H9 (cell line): ENCODE results near the gene PLD5. TPM values are rescaled to one million over a fixed set of nuclear protein-coding genes. Genes with fewer than 3 reads are reported as not detected.

ENCODE experiments used
- DNase-seq: peaks from one replicate; pipeline ENCODE4 v3.0.0-alpha.2; 2017
- H2AFZ ChIP-seq: one replicate; pipeline ENCODE4 v1.6.1; 2013; ENCODE audit warnings: mild to moderate bottlenecking, low read length, control low read depth, moderate library complexity
- H2AK5ac ChIP-seq: 2 replicates; pipeline ENCODE4 v1.6.1; 2013; ENCODE audit warnings: low read length, control low read depth, mixed read lengths; ENCODE audit not compliant: insufficient read length
- H2BK120ac ChIP-seq: one replicate; pipeline ENCODE4 v1.6.1; 2013; ENCODE audit warnings: low read depth, mild to moderate bottlenecking, low read length, control low read depth, inconsistent platforms; ENCODE audit not compliant: poor library complexity, severe bottlenecking
- H2BK12ac ChIP-seq: 2 replicates; pipeline ENCODE4 v1.6.1; 2013; ENCODE audit warnings: low read length, control low read depth, mixed read lengths, low read depth; ENCODE audit not compliant: insufficient read length
- H2BK15ac ChIP-seq: 2 replicates; pipeline ENCODE4 v1.6.1; 2013; ENCODE audit warnings: low read depth, low read length, control low read depth
- H2BK20ac ChIP-seq: one replicate; pipeline ENCODE4 v1.6.1; 2013; ENCODE audit warnings: low read depth, mild to moderate bottlenecking, low read length, control low read depth, inconsistent platforms; ENCODE audit not compliant: poor library complexity, severe bottlenecking
- H2BK5ac ChIP-seq: 2 replicates; pipeline ENCODE4 v1.6.1; 2013; ENCODE audit warnings: low read length, control low read depth, mixed read lengths; ENCODE audit not compliant: insufficient read length
- H3K14ac ChIP-seq: 2 replicates; pipeline ENCODE4 v1.6.1; 2013; ENCODE audit warnings: low read length, control low read depth; ENCODE audit not compliant: insufficient read depth
- H3K18ac ChIP-seq: 2 replicates; pipeline ENCODE4 v1.6.1; 2013; ENCODE audit warnings: low read depth, mild to moderate bottlenecking, mixed read lengths, low read length, control low read depth; ENCODE audit not compliant: insufficient read length
- H3K23ac ChIP-seq: 2 replicates; pipeline ENCODE4 v1.6.1; 2013; ENCODE audit warnings: low read length, control low read depth, mixed read lengths, low read depth; ENCODE audit not compliant: insufficient read length
- H3K23me2 ChIP-seq: 2 replicates; pipeline ENCODE4 v1.6.1; 2013; ENCODE audit warnings: low read depth, mild to moderate bottlenecking, mixed read lengths, low read length, control low read depth; ENCODE audit not compliant: insufficient read length, poor library complexity, severe bottlenecking
- H3K27ac ChIP-seq: 2 replicates; pipeline ENCODE4 v1.5.1; 2013; ENCODE audit warnings: low read length, control low read depth, mixed read lengths, low read depth; ENCODE audit not compliant: insufficient read length
- H3K27me3 ChIP-seq: 2 replicates; pipeline ENCODE4 v1.6.1; 2013; ENCODE audit warnings: low read length, control low read depth, inconsistent platforms; ENCODE audit not compliant: insufficient read depth
- H3K4ac ChIP-seq: 2 replicates; pipeline ENCODE4 v1.6.1; 2013; ENCODE audit warnings: low read depth, mild to moderate bottlenecking, control low read depth, inconsistent platforms, low read length, moderate library complexity
- H3K4me1 ChIP-seq: 2 replicates; pipeline ENCODE4 v1.6.1; 2013; ENCODE audit warnings: low read length, control low read depth, inconsistent platforms; ENCODE audit not compliant: insufficient read depth
- H3K4me2 ChIP-seq: 2 replicates; pipeline ENCODE4 v1.6.1; 2013; ENCODE audit warnings: low read length, control low read depth, mixed read lengths; ENCODE audit not compliant: insufficient read length, insufficient read depth
- H3K56ac ChIP-seq: 2 replicates; pipeline ENCODE4 v1.6.1; 2013; ENCODE audit warnings: low read depth, mild to moderate bottlenecking, mixed read lengths, low read length, control low read depth; ENCODE audit not compliant: insufficient read length
- H3K79me1 ChIP-seq: 2 replicates; pipeline ENCODE4 v1.6.1; 2013; ENCODE audit warnings: low read depth, mild to moderate bottlenecking, moderate library complexity, low read length, control low read depth, inconsistent platforms; ENCODE audit not compliant: insufficient read depth, poor library complexity, severe bottlenecking
- H3K79me2 ChIP-seq: 2 replicates; pipeline ENCODE4 v1.6.1; 2013; ENCODE audit warnings: low read length, control low read depth, inconsistent platforms; ENCODE audit not compliant: insufficient read depth
- H3K9ac ChIP-seq: 2 replicates; pipeline ENCODE4 v1.6.1; 2013; ENCODE audit warnings: low read length, control low read depth, mixed read lengths; ENCODE audit not compliant: insufficient read length; ENCODE audit errors: extremely low read depth
- H3K9me3 ChIP-seq: one replicate; pipeline ENCODE4 v1.6.1; 2013; ENCODE audit warnings: low read depth, low read length, inconsistent platforms; ENCODE audit not compliant: control insufficient read depth
- H3T11ph ChIP-seq: one replicate; pipeline ENCODE4 v1.6.1; 2013; ENCODE audit warnings: mild to moderate bottlenecking, low read length, control low read depth, inconsistent platforms
- H4K20me1 ChIP-seq: one replicate; pipeline ENCODE4 v1.6.1; 2013; ENCODE audit not compliant: control insufficient read depth, insufficient read length, insufficient read depth
- H4K5ac ChIP-seq: 2 replicates; pipeline ENCODE4 v1.6.1; 2013; ENCODE audit warnings: low read depth, mild to moderate bottlenecking, mixed read lengths, low read length, control low read depth; ENCODE audit not compliant: insufficient read length
- H4K8ac ChIP-seq: replicated peaks from 2 replicates; pipeline ENCODE4 v1.6.1; 2013; ENCODE audit warnings: low read length, control low read depth, mixed read lengths, low read depth; ENCODE audit not compliant: insufficient read length
- H4K91ac ChIP-seq: 2 replicates; pipeline ENCODE4 v1.6.1; 2013; ENCODE audit warnings: low read depth, mild to moderate bottlenecking, moderate library complexity, mixed read lengths, low read length, control low read depth; ENCODE audit not compliant: insufficient read length
- H3K27ac Mint-ChIP-seq, 3 experiments: 2 replicates in 2 of 3; 3 replicates in 1 of 3; pipeline ENCODE4 v1.8.0; 2020 to 2021; ENCODE audit warnings: mixed read lengths in 3 of 3, mild to moderate bottlenecking in 1 of 3, moderate library complexity in 1 of 3
- H3K27me3 Mint-ChIP-seq: 2 replicates; pipeline ENCODE4 v1.8.0; 2021; ENCODE audit warnings: low read depth, mild to moderate bottlenecking, moderate library complexity, mixed read lengths
- H3K36me3 Mint-ChIP-seq, 3 experiments: 2 replicates in 2 of 3; 3 replicates in 1 of 3; pipeline ENCODE4 v1.8.0; 2020 to 2021; ENCODE audit warnings: low read depth in 3 of 3, mixed read lengths in 3 of 3; ENCODE audit not compliant: insufficient read depth in 1 of 3
- H3K4me1 Mint-ChIP-seq, 2 experiments: 2 replicates each; pipeline ENCODE4 v1.8.0; 2020; ENCODE audit warnings: mixed read lengths in 2 of 2
- H3K4me3 Mint-ChIP-seq, 2 experiments: 2 replicates in 1 of 2; 3 replicates in 1 of 2; pipeline ENCODE4 v1.8.0; 2020 to 2021; ENCODE audit warnings: mild to moderate bottlenecking in 2 of 2, mixed read lengths in 2 of 2, moderate library complexity in 1 of 2
- H3K9me3 Mint-ChIP-seq, 2 experiments: 2 replicates in 1 of 2; 3 replicates in 1 of 2; pipeline ENCODE4 v1.8.0; 2020; ENCODE audit warnings: mild to moderate bottlenecking in 2 of 2, mixed read lengths in 2 of 2, moderate library complexity in 1 of 2
- CTCF ChIP-seq: fragments of 200-600 bp; sonication (generic); conservative IDR thresholded peaks from 3 replicates; pipeline ENCODE4 v1.8.0; 2021; ENCODE audit warnings: antibody characterized with exemption, mild to moderate bottlenecking
- WGBS: extraction: QIAGEN DNeasy Blood & Tissue Kit; methylation state at CpG from one replicate; pipeline ENCODE4 v1.1.7; 2013; ENCODE audit warnings: missing lambda C conversion rate, low lambda C conversion rate, mixed read lengths; ENCODE audit not compliant: insufficient read length; ENCODE audit errors: extremely low coverage; 5-methylcytosine and 5-hydroxymethylcytosine counted together
- total RNA-seq: library from RNA; stranded (reverse); gene quantifications from 2 replicates; pipeline ENCODE4 v1.2.1, GENCODE V29; 2021

The PLD5 gene
- total RNA-seq, 1 experiment from 2014 or later, result 5.2 TPM

GRCh38 chr1:242535986-242536385, 11.5 kb upstream of the PLD5 start:
- no peak overlapping the region for H3K23ac ChIP-seq
- no peaks in the 10 kb centered on the region for H3K9me3 ChIP-seq
- no peak overlapping the region for H3K4me2 ChIP-seq
- no peak overlapping the region for H3K4ac ChIP-seq
- H2BK12ac ChIP-seq, result no peak overlapping the region
- no peak overlapping the region for H3K27ac ChIP-seq
- TF ChIP-seq CTCF, result no peak
- H3K79me1 ChIP-seq, result no peaks in the 10 kb centered on the region
- H3K79me2 ChIP-seq, result no peaks in the 10 kb centered on the region
- Mint-ChIP-seq H3K4me1 (peaks cover 8 to 16% of the 10 kb centered on the region in 2 experiments), H3K36me3 (no peaks in the 10 kb centered on the region; a peak in 1 of 7 replicates), H3K9me3 (no peaks in the 10 kb centered on the region), H3K27me3 (no peaks in the 10 kb centered on the region; the same call in 1 of the 2 replicates), H3K27ac (no peak overlapping the region), H3K4me3 (no peak overlapping the region)
- H4K91ac ChIP-seq, result no peak overlapping the region
- no peak overlapping the region for H2AFZ ChIP-seq
- no peaks in the 10 kb centered on the region for H4K20me1 ChIP-seq
- H3K4me1 ChIP-seq, result no peaks in the 10 kb centered on the region
- H4K5ac ChIP-seq, result no peak overlapping the region
- no peak overlapping the region for H3K14ac ChIP-seq
- no peaks in the 10 kb centered on the region for H3K27me3 ChIP-seq
- H2BK15ac ChIP-seq, result no peak overlapping the region
- no peak overlapping the region for H2BK5ac ChIP-seq
- no peak overlapping the region for H3K18ac ChIP-seq
- H3K9ac ChIP-seq, result no peak overlapping the region
- no peak overlapping the region for H3T11ph ChIP-seq
- H3K56ac ChIP-seq, result no peak overlapping the region
- H2BK20ac ChIP-seq, result no peak overlapping the region
- H2BK120ac ChIP-seq, result no peak overlapping the region
- no peak overlapping the region for H4K8ac ChIP-seq
- no CpG with 5 or more reads among the region's 1 CpG for WGBS
- no peak overlapping the region for H2AK5ac ChIP-seq
- DNase-seq, result no peak
- no peaks in the 10 kb centered on the region for H3K23me2 ChIP-seq
